Measurements from ENCODE around the gene FAM114A2. TPM values are rescaled to one million over a fixed set of nuclear protein-coding genes. Genes with fewer than 3 reads are reported as not detected.

The FAM114A2 gene
- total RNA-seq, 1 experiment from 2014 or later, result 12.8 TPM

- Mint-ChIP-seq H3K4me1 (peaks cover 0 to 4% of the 10 kb centered on the region in 2 experiments; a peak in 1 of 4 replicates), H3K27ac (no peak overlapping the region), H3K4me3 (no peak overlapping the region), H3K9me3 (peaks cover 0 to 5% of the 10 kb centered on the region in 2 experiments; a peak in 2 of 5 replicates), H3K27me3 (ENCODE audit: low read depth) (no peaks in the 10 kb centered on the region; the same call in none of the 2 replicates), H3K36me3 (ENCODE audit: insufficient read depth in 1 of 3, low read depth in 3 of 3) (peaks cover 0 to 7% (median 0%) of the 10 kb centered on the region in 3 experiments; a peak in 1 of 7 replicates)
- DNase-seq, result no peak
- no peak overlapping the region for H2AFZ ChIP-seq (ENCODE audit: low read length)
- no peaks in the 10 kb centered on the region for H3K79me1 ChIP-seq (ENCODE audit: insufficient read depth, low read depth, low read length, poor library complexity, severe bottlenecking)
- WGBS (ENCODE audit: extremely low coverage, insufficient read length, low lambda C conversion rate), result no CpG with 5 or more reads among the region's 3 CpGs
- H3K14ac ChIP-seq (ENCODE audit: insufficient read depth, low read length), result no peak overlapping the region
- H3K4me2 ChIP-seq (ENCODE audit: insufficient read depth, insufficient read length, low read length), result no peak overlapping the region
- H3K23me2 ChIP-seq (ENCODE audit: insufficient read length, low read depth, low read length, poor library complexity, severe bottlenecking), result no peaks in the 10 kb centered on the region
- no peak overlapping the region for H3K23ac ChIP-seq (ENCODE audit: insufficient read length, low read depth, low read length)
- H3T11ph ChIP-seq (ENCODE audit: low read length), result no peak overlapping the region
- no peak overlapping the region for H2BK20ac ChIP-seq (ENCODE audit: low read depth, low read length, poor library complexity, severe bottlenecking)
- H3K9ac ChIP-seq (ENCODE audit: extremely low read depth, insufficient read length, low read length), result no peak overlapping the region
- no peak overlapping the region for H3K18ac ChIP-seq (ENCODE audit: insufficient read length, low read depth, low read length)
- H3K4ac ChIP-seq (ENCODE audit: low read depth, low read length), result no peak overlapping the region
- H3K9me3 ChIP-seq (ENCODE audit: control insufficient read depth, low read depth, low read length), result no peaks in the 10 kb centered on the region
- no peaks in the 10 kb centered on the region for H3K27me3 ChIP-seq (ENCODE audit: insufficient read depth, low read length)
- H4K8ac ChIP-seq (replicated peaks; ENCODE audit: insufficient read length, low read depth, low read length), result no peak overlapping the region
- H2BK12ac ChIP-seq (ENCODE audit: insufficient read length, low read depth, low read length), result no peak overlapping the region
- no peak for TF ChIP-seq CTCF (conservative IDR thresholded peaks at IDR 0.05)
- H3K27ac ChIP-seq (ENCODE audit: insufficient read length, low read depth, low read length), result no peak overlapping the region
- H3K56ac ChIP-seq (ENCODE audit: insufficient read length, low read depth, low read length), result no peak overlapping the region
- no peaks in the 10 kb centered on the region for H3K79me2 ChIP-seq (ENCODE audit: insufficient read depth, low read length)
- H2BK5ac ChIP-seq (ENCODE audit: insufficient read length, low read length), result no peak overlapping the region
- no peak overlapping the region for H4K5ac ChIP-seq (ENCODE audit: insufficient read length, low read depth, low read length)
- no peak overlapping the region for H2BK120ac ChIP-seq (ENCODE audit: low read depth, low read length, poor library complexity, severe bottlenecking)
- no peak overlapping the region for H4K91ac ChIP-seq (ENCODE audit: insufficient read length, low read depth, low read length)
- H2AK5ac ChIP-seq (ENCODE audit: insufficient read length, low read length), result no peak overlapping the region
- no peak overlapping the region for H2BK15ac ChIP-seq (ENCODE audit: low read depth, low read length)
- H3K4me1 ChIP-seq (ENCODE audit: insufficient read depth, low read length), result no peaks in the 10 kb centered on the region
- H4K20me1 ChIP-seq (ENCODE audit: control insufficient read depth, insufficient read depth, insufficient read length), result no peaks in the 10 kb centered on the region
Measured at GRCh38 chr5:153953411-153953810, 85.3 kb downstream of the FAM114A2 start.

Measured in H9 (cell line).